C4-2B (cell line): ENCODE measurements around the gene PRRT2.

ENCODE experiments used
- CTCF ChIP-seq: fragments of 450-650 bp; conservative IDR thresholded peaks from 2 replicates; pipeline ENCODE4 v1.5.1; 2017; ENCODE audit warnings: mild to moderate bottlenecking
- ZFX ChIP-seq: fragments of 450-650 bp; IDR thresholded peaks from 2 replicates; pipeline ENCODE4 v1.6.1; 2017

DNA sequence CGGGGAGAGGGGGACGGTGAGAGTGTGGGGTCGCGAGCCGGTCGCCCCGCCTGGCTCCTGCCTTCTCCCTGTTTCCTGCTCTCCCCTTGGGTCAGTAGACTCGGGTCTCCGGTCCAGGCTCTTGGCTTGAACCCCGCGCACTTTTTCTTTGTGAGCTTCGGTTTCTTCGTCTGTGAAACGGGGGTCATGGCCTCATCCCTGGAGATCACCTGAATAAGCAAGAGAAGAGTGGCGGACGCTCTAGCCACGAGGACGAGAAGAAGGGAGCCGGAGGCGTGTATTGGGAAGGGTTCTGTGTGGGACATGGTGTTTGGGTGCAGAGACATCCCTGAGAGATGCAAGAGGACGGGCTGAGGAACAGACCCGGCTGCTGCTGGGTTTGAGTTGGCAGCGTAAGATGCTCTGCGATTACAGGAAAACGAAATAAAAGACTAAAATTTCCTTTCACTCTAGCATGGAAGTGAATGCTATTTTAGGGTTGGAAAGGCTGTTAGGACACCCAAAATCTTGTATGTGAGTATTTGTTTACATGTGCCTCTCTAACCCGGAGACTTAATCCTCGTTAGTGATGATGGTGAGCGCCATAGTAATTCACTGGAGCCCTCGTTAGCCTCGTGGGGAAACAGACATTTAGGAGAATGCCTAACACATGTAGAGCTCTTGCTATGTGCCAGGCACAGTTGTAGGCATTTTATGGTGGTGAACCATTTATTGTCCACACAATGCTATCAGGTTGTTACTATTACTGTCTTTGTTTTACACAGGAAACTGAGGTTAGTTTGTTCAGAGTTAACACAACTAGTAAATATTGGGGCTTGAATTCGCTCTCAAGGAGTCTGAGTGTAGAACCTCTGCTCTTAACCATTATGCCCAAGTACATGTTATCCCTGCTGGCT is 20.8 kb upstream of the PRRT2 start:
- TF ChIP-seq CTCF (no peak), ZFX (no peak)
